NCI-H82 treated with DMSO at 0.1 percent for 48 hours (cell line): ENCODE data around the gene IRAK2.
"Not testable (repeated sequence)": the region's sequence is repeated elsewhere in the genome, so short reads cannot be mapped to it uniquely, and the experiment has no call there.

Experiments
- DNase-seq: peaks from one replicate; lab custom pipeline; 2025; ENCODE audit not compliant: unreplicated experiment; lab: John Stamatoyannopoulos, UW

Gene IRAK2

DNA sequence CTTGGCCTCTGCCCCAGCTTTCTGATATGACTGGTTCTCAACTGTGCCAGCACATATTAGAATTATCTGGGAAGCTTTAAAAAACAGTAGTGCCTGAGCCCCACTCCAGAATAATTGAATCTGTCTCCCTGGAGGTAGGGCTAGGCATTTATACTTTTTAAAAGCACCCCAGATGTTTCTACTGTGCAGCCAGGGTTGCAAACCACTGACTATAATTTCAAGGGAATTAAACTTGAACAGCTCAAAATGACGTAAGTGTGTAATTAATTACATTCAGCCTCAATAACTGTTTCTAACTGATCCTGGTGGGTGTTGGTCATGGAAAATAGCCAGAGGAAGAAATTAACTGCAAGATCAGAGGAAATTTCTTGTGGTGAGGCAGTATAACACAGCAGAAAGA is 4.4 kb upstream of the IRAK2 start:
- no peak for DNase-seq

DNA sequence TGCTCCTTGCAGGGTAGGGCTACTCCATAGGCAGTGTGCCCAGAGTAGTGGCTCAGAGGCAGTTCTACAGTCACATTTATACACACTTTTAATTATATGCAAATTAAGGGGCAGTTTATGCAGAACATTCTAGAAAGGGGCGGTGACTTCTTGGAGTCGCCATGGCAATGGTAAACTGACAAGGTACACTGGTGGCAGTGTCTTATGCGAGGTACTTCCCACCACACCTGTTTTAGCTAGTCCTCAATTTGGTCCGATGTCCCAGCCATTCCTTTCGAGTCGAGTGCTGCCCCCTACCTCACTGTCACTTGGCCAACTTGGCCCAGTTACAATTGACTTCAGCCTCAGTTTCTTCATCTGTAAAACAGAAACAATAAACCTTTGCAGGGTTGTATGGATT is 3.8 kb upstream of the IRAK2 start:
- no peak for DNase-seq

GRCh38 chr3:10162185-10162584 is 2.5 kb upstream of the IRAK2 start:
- DNase-seq, result no peak

- DNase-seq, result not testable (repeated sequence)
Measured at GRCh38 chr3:10164201-10164545, 546 bp upstream of the IRAK2 start.

DNA sequence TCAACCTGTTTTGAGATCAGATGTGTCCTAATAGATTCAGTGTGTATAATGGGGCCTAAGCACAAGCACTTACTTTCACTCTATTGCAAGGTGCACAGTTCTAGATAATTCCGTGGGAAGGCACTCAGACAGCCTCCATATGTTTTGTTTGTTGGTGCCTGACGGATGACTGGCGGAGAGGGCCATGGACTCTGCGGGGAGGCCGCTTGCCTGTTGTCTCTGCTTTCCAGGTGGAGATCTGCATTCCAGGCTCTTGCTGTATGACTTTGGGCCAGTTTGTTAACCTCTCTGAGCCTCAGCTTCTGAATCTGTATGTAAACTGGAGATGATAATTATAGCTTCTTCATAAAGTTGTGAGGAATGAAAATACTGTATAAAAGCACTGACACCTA is 1.5 kb downstream of the IRAK2 start:
- no peak for DNase-seq

GRCh38 chr3:10169000-10169496 is 4.3 kb downstream of the IRAK2 start:
- no peak for DNase-seq

DNA sequence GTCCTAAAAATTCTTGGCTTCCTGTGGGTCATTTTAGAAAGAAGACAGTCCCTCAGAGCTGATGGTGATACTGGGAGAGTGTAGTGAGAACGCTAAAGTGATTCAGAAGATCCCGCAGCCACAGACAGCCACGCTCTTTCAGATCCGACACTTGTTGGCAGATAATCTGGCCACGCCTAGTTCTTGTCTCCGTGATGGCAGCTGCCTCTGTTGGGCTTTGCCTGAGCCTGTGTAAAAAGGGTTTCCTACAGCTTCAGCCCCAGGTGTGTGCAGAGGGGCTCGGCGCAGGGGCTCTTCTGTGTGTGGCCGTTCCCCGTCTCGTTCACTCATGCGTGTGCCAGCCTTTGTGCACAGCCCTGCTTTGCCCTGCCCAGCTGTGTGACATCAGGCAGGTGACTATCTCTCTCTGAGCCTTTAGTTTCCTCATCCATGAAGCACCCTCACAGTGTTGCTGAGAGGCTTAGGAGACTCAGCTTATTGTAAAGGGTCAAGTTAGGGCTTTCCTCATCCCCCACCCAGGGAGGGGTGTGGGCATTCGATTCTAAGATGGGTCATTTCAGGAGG is 6.3 kb downstream of the IRAK2 start:
- DNase-seq, result no peak

DNA sequence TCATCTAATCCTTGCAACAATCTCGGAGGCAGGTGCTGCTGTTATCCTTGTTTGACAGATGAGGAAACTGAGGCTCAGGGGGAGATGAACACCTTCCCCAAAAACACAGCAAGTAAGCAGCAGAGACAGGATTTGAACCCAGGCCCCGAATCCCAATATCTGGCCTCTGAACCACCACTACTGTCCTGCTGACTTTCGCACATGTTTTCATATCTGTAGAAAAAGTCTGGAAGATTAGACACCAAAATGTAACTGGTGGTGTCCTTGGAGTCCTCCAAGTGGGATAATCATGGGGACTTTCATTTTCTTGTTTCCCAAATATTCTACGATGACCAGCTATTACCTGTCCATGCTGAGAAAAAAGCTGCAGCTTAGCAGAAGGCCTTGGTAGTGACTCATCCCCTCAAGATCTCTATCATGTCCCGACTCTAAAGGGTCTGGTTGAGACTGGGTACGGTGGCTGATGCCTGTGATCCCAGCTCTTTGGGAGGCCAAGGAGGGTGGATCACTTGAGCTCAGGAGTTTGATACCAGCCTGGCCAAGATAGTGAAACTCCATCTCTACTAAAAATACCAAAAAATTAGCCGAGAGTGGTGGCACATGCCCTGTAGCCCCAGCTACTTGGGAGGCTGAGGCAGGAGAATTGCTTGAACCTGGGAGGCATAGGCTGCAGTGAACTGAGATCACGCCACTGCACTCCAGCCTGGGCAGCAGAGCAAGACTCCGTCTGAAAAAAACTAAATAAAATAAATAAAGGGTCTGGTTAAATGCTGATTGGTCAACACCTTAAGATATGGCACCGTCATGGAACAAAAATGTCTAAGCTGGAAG is 8.6 kb downstream of the IRAK2 start:
- DNase-seq, result no peak

GRCh38 chr3:10173926-10174435 is 9.3 kb downstream of the IRAK2 start:
- no peak for DNase-seq

DNA sequence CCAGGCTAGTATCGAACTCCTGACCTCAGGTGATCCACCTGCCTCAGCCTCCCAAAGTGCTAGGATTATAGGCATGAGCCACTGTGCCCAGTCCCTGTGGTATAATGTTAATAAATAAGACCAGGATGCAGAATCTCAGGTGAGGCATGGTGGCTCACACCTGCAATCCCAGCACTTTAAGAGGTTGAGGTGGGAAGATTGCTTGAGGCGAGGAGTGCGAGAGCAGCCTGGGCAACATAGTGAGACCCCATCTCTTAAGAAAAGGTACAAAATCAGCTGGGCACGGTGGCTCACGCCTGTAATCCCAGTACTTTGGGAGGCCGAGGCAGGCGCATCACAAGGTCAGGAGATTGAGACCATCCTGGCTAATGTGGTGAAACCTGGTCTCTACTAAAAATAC is 10.6 kb downstream of the IRAK2 start:
- DNase-seq, result not testable (repeated sequence)

DNA sequence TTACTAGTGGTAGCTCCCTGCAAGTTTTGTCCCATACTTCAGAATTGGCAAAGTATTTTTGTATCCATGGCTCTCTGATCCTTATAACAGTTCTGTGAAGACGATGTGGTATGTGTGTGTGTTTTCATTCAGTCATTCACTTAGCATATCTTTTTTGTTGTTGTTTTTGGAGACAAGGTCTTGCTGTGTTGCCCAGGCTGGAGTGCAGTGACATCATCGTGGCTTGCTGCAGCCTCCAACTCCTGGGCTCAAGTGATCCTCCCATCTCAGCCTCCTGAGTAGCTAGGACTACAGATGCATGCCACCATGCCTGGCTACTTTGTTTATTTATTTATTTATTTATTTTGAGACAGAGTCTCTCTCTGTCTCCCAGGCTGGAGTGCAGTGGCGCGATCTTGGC is 11.4 kb downstream of the IRAK2 start:
- DNase-seq, result not testable (repeated sequence)

DNA sequence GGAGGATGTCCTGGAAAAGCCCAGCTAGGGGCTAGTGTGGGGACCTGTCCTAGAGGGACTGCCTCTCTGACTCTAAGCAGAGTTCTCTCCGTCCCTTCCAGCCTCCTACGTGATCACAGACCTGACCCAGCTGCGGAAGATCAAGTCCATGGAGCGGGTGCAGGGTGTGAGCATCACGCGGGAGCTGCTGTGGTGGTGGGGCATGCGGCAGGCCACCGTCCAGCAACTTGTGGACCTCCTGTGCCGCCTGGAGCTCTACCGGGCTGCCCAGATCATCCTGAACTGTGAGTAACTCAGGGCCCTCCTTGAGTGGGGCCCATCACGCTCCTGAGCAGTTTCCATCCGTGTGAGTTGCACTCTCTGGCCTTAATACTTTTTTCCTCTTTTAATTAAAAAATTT is 13.0 kb downstream of the IRAK2 start:
- no peak for DNase-seq

- DNase-seq, result no peak
Measured at GRCh38 chr3:10178892-10179291, 14.2 kb downstream of the IRAK2 start.

- DNase-seq, result no peak
Measured at GRCh38 chr3:10180289-10180688, 15.6 kb downstream of the IRAK2 start.

DNA sequence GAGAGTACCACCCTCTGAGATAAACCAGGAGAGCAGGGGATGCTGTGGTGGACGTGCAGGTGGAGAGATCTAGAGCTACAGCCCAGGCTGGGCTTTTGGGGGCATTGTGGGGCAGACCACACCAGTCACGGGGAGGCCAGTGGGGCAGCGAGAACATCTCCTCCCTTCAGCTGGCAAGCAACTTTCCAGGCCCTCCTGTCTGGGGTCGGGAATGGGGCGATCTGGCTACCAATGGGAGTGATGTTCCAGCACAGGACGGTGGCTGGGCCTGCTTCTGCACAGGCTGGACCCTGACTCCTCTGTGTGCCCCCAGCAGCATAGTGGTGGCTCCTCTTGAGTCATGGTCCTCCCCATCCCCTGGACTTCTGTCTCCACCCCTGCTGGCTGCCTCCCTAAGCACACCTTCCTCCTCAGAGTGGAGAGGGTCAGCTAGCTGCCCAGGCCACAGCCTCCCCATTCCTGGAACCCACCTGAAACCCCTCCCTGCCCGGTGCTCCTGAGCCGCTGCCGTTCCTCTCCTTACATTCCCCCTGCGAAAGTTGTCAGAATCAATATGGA is 16.1 kb downstream of the IRAK2 start:
- no peak for DNase-seq

- no peak for DNase-seq
Measured at GRCh38 chr3:10182950-10183349, 18.2 kb downstream of the IRAK2 start.

GRCh38 chr3:10184250-10184649 is 19.5 kb downstream of the IRAK2 start:
- no peak for DNase-seq

GRCh38 chr3:10185804-10186762 is 21.4 kb downstream of the IRAK2 start:
- no peak for DNase-seq

- no peak for DNase-seq
Measured at GRCh38 chr3:10187290-10187876, 22.7 kb downstream of the IRAK2 start.

- peak; percentile 3 for DNase-seq
Measured at GRCh38 chr3:10187944-10188343, 23.2 kb downstream of the IRAK2 start.
